NCI-H1417 (cell line): ENCODE results near the gene ATP13A3.

ENCODE experiments used
- DNase-seq, 3 experiments: peaks; one replicate each; lab custom pipeline; 2025; lab: John Stamatoyannopoulos, UW

The ATP13A3 gene

DNA sequence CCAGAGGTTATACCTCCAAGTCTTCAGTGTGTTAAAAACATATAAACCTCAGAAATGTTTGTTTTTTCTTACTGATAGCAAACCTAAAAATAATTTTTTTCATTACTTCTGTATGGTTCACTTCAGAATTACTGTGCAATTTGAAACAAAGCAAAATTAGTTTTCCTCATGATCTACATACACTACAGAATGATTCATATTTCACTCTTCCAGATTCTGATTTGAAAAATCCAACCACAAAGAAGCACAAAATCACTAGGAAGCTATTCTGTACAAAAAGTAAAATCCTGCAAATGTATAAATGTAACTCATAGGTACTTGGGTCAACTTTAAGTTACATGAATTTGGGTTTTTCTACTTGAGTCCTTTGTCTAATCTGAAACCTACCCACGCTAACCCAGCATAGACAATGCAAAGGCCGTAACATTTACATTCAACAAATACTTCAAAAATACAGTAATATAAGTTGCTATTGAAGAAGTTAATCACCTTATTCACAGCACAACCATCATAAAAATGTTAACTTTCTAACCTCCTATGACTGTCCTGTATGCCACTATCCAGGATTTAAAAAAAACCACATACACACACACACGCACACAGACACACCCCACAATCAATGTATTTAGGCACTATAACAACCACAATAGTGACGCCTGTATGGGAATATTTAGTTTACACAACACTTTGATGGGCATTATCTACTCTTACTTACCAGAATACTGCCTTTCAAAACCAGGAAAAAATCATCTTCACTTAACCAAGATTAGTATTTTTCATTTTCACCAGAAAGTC, 11.5 kb downstream of the ATP13A3 start:
- DNase-seq = no peak

DNA sequence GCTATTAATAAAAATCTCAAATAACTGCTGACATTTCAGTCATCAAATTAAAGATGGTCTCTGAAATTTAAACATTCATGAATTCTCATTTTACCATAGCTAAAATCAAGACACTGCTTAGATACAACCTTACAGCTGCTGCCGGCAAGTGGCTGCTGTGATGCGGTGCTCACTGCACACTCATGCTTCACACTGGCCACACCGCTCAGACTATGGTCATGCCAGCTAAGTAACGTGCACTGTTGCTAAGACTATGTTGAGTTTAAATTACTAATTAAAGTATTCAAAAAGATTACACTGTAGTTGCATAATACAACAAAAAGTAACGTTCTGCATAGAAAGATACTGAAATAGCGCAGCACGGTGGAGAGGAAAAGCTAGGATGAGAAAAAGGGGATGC, 12.1 kb downstream of the ATP13A3 start:
- DNase-seq = no peak

DNA sequence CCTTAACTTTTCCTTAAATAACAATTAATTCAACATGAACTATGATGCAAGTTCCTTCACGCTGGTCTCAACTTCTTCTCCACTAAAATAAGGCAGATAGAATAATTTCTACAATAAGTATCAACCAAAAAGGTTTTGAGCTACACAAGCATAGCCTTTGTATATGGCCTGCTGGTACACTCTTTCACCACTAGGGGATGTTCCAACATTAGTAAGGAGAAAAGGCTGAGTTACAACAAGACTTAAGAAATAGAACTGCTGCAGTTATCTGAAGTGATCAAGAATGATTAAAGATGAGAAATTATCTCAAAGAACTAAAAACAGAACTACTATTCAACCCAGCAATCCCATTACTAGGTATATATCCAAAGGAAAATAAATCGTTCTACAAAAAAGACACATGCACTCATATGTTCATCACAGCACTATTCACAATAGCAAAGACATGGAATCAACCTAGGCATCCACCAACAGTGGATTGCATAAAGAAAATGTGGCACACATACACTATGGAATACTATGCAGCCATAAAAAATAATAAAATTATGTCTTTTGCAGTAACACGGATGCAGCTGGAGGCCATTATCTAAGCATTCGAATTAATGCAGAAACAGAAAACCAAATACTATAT, 14.4 kb downstream of the ATP13A3 start:
- peak; percentile 21 to 75 (median 42) for DNase-seq

DNA sequence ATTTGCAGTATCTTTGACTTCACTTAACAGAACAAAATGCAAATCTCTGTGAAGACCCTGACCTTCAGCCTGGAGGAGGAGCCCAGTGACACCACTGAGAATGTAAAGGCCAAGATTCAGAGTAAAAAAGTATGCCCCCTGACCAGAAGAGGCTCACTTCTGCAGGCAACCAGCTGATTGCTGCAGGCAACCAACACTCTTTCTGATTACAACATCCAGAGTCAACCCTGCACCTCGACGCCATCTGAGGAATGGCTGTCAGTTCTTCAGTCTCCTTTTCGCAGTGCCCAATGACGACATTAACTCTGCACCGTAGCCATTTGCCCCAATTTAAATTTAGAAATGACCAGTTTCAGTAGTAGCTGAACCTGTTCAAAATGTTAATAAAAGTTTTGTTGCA, 14.9 kb downstream of the ATP13A3 start:
- no peak for DNase-seq

DNA sequence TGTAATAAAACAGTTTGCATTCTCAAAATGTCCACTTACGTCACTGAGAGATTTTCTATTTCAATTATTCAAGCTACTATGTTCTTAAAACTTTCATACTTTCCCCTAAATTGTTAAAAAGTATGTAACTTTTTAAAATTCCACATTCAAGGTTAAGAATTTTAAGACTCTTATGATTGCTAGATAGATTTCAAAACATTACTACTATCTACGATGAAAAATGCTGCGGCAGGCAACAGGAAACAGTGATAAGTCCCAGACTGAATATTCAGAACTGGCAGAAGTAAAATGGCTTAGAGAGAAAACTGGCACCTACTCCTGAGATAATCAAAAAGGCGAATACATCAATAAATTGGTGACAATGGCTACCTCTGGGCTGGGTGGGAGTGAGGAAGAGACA, 16.2 kb downstream of the ATP13A3 start:
- DNase-seq = no peak

DNA sequence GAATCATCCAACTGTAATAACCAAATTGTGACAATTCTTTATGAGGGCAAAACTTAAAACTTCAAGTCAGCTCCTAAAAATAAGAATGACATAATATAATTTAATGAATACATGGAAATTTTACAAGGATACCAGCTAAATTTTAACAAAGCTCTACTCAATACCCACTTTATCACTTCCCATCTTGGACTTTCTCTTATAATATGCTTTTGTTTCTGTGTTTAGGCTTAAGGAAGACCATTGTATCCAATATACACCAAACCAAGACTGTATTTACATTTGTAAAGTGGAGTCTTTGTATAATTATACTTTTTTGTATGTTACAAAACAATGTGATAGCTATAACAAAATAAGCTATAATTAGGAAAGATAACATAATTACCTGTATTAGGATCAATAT, 16.8 kb downstream of the ATP13A3 start:
- no peak for DNase-seq

DNA sequence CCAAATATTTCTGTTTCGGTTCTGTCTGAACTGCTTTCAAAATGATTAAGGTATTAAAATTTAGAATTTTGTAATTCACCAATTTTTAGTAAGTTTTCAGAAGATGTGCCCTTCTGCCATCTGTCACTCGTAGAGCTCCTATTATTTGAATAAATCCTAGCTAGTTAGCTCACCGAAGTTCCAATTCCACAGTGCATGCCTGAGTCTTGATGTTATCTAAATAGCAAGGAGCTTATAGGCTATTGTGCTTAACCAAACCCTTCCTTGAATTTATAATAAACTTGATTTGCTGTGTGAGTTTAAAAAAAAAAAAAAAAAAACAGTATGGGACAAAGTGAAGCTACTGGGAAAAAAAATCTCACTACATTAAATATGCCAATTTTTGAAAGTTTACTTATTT, 18.7 kb downstream of the ATP13A3 start:
- no peak for DNase-seq

DNA sequence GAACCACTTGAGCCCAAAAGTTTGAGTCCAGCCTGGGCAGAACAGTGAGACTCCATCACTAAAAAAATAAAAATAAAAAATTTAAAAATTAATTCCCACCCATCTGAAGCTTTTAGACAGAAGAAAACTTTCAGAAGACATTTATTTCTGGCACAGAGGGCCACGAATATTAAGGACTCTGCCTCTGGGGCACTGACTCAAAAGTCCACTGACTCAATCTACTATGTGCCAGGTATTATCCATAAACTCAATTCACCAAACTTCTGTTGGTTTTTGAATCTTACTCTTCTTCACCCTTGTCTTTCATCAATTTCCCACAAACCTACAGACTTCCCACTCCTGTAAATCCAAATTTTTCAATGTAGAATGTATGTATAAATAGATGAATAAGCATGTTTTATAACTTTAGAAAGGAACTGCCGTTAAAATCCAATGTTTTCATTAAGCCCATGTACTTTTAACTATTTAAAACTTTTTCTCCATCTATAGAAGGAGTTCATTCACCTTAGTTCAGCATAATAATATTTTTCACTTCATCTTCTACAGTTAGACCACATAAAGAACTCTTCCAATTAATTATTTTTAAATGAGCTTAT, 19.9 kb downstream of the ATP13A3 start:
- DNase-seq = no peak

DNA sequence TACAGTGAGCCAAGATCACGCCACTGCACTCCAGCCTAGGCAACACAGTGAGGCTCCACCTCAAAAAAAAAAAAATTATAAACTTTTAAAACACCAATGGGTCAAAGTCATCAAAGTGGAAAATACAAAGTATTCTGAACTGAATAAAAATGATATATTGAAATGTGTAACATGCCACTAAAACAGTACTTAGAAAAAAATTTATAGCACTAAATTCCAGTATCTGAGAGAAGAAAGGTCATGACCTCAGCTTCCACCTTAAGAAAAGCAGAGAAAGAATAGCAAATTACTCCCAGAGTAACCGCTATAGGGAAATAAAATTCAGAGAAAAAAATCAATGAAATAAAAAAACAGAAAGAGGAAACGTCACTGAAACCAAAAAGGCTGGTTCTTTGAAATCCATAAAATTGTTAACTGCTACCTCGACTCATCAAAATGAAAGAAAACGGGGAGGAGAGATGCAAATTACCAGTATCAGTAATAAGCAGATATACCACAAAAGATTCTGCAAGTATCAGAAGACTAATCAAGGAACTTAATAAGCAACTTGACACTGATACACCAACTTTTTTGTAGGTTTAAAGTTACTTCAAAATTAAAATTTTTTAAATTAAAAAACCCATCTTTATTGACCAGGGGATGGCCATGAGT, 20.8 kb downstream of the ATP13A3 start:
- no peak for DNase-seq

DNA sequence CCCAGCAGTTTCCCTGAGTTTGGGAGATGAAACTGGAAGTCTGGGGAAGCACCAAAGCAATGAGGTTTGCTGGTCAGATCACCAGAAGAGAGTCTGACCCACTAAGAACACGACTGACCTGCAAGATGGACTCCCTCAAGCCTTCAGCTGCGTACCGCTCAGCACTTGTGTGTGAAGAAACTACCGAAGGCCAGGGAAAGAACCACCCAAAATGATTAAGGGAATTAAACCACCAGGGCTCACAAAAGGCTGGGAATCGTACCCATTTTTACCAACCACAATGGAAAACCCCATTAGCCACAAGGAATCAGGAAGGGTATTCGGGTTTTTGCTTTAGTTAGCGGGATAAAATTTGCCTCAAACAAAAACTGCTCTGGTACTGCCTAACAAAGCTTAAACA, 21.6 kb downstream of the ATP13A3 start:
- DNase-seq = no peak

DNA sequence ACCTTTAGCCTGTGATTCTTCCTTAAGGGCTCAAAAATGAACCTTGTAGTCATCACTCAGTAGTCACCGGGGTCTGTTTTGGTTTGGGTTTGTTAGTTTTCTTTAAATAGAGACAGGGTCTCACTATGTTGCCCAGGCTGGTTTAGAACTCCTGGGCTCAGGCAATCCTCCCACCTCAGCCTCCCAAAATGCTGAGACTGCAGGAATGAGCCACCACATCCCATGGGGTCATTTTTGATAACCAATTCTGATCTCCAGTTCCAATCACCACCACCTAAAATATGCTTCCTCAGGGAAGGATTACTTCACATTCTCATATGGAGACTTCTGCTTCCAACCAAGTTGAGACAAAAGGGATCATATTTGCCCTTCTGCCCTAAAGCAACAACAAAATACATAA, 22.1 kb downstream of the ATP13A3 start:
- DNase-seq = no peak

DNA sequence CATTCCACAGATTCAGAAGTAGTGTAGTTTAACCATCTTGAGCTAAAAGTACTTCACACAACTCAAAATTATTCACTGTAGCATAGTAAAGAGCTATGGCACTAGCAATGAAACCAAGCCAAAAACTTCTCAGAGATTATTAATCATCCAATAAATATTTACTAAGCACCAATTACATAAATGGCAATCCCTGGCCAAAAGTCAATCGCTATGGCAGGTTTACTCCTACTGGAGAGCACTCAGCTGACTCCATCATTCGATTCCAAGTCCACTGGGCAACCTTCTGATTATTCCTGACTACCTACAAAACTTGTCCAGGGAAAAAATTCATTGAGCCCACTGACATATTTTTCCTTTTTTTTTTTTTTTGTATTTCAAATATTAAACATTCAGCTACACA, 23.9 kb downstream of the ATP13A3 start:
- DNase-seq = no peak

DNA sequence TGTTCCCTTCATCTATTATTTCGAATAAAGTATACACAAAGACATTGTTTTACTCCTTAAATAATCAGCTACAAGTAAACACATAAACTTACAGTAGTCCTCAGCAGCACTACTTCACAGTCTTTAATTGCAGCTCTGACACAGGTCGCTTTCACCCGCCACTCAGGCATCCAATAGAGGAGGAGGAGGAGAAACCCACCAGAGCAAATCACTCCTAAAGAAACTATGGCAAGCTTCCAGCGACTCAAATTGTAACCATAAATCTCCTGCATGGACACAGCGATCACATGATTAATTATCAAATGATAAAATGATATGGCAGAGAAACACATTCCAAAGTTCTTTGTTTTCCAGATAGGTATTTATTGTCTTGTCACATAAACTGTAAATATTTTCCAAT, 26.2 kb downstream of the ATP13A3 start:
- DNase-seq = peak in 2 of 3 experiments; percentile 30 to 82

DNA sequence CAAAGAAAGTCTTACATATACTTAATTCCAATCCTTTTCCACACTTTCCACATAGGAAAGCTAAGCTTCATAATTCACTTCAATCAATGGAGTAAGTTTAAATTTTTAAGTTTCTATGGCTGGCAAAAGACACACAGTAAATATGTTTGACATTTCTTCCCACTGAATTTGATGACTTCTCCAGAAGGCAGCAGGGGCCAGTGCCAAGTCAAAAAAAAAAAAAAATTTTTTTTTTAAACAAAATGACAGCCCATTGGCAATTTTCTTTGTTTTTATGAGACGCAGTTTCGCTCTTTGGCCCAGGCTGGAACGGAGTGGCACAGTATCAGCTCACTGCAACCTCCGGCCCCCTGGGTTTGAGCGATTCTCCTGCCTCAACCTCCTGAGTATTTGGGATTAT, 28.7 kb downstream of the ATP13A3 start:
- no peak for DNase-seq

DNA sequence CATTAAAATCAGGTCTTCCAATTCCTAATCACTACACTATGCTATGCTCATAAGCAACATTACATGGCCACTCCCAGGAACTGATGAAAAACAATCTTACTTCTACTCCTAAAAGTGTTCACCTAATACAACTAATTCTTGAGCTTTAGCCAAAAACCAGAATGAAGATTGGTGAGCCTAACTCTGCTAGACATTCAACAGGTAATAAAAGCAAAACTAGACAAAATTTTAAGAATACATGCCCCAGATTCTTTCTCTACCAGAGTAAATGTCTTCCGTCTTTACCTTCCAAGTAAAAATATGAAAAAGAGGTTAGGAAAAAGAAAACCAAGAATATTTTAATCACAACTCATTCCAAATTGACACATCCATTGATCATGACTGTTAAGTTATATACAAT, 31.3 kb downstream of the ATP13A3 start:
- DNase-seq = no peak

DNA sequence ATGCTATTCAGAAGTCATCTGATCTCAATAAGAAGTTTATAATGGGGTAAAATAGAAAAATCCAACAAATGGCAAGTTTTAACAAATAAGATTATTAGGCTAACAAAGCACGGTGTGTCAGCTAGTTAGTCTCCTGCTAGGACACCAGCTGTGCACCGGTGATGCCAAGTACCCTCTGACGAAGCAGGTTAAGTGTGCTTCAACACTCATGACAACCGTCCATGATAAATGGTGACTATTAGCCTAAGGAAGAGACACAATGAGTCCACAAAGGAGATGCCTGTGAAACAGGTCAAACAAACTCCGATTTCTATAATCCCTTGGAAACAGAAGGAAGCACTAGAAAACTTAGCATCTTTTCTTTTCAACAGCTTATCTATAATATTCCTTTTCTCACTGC, 36.5 kb downstream of the ATP13A3 start:
- DNase-seq = peak; percentile 75 to 97 (median 81)

DNA sequence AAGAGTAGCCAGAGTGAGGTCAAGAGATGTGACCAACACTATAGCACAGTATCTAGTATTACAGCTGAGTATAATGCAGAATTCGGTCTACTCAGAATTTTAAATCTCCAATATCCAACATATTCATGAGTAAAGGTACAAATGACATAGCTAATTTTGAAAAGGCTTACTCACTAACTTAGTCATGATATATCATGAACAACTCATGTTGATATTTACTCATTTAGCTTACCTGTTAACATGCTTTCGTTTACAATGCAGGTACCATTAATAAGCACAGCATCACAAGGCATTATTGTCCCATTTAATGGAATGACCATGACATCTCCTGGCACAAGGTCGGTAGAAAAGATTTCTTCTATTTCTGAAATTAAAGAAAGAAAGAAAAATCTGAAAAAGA, 36.9 kb downstream of the ATP13A3 start:
- no peak for DNase-seq

DNA sequence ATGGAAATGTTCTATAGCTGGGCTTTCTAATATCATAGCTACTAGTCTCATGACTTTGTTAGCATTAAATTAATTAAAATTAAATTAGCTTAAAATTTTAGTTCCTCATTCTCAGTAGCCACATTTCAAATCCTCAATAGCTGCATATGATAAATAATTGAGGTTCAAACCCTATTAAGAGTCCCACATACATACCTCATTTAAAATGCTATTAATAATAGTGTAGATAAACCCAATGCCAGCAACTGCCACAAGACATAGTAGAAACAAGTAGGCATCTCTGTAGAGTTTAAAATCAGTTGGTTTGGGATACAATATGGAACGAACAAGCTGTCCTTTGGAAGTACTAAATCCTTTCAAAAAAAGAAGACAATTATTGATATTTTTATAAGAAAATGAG, 39.1 kb downstream of the ATP13A3 start:
- no peak for DNase-seq

DNA sequence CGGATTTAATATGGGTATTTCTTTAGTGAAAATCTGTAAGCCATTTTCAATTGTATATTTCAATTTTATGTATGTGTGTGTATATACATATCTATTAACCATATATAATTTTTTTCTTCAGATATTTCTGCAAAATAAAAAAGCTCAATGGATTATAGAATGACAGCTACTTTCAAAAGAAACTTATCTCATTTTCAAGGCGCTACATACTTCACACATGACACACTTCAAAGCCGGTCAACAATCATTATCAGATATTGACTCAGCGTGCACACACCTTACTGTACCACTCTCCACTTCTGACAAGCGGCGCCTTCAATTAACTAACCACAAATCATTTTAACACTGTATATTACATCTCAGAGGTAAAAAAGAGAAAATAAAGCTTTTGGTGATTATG, 39.6 kb downstream of the ATP13A3 start:
- peak in 2 of 3 experiments; percentile 67 to 95 for DNase-seq

DNA sequence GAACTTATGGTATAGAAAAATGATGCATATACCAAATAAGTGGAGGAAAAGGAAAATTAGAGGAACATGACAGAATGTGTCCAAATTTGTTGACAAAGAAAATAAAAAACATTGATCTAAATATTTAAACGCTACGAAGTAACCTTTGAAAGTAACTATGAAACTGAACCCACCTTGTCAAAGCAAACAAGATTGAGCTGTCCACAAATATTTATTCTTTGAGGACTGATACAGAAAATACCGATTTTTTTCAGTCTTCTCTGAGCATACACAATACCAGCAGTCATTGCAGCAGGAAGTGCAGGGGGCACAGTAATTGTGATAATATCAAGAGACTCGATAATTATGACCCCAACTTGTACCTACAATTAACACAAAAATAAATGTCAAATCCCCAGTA, 40.0 kb downstream of the ATP13A3 start:
- peak in 2 of 3 experiments; percentile 36 to 84 for DNase-seq

DNA sequence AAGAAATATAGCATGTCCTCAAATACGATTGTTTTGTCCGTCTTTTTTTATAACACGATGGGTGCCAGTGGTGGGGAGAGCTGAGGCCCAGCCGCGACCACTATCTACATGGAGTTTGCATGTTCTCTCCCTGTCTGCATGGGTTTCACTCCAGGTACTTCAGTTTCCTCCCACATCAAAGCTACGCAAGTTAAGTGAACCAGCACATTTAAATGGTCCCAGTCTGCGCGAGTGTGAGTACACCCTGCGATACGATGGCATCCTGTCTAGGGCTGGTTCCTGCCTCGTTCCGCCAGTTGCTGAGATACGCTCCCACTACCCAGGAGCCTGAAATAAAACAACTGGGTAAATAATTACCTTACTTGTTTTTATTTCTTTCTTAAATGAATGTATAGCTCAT, 40.6 kb downstream of the ATP13A3 start:
- peak in 2 of 3 experiments; percentile 45 to 73 for DNase-seq

DNA sequence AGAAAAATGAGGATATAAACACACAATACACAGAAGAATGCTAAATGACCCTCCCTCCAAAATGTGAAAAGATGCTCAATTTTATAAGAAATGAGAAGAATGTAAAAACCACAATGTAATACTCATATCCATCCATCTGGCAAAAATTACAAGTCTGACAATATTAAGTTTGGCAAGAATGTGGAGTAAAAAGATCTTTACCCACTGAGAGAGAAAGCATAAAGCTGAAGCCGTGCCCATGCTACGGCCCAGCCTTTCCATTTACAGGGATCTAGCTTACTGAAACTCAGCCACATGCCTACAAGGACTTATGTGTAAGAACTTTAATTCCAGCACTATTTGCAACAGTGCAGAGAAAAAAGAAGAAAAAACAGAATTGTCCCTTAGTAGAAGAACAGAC, 42.9 kb downstream of the ATP13A3 start:
- DNase-seq = no peak

DNA sequence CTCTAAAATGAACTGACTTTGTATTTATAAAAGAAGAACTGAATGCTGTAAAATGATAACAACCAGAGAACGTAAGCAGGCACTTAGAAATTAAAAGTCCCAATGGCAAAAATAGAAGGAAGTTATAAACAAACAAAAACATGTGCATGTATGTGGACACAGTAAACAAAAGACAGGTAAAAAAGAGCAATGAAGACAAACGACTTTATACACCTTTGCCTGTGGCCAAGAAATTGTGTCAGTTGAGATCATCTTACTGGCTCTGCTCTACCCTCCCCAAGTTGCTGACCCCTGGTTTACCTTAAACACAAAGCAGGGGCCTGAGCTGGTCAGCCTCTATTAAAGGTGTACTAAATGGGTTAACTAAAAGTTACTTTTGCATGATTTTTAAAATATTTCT, 46.0 kb downstream of the ATP13A3 start:
- peak in 1 of 3 experiments; percentile 51 for DNase-seq
